GM13977 (cell line): Measurements from ENCODE around the gene UBR7.

Source experiments
- DNase-seq: peaks from one replicate; pipeline ENCODE4 v3.0.0; 2012; ENCODE audit warnings: low spot score
- in situ Hi-C: fragments of 300-500 bp; cut with MboI; formaldehyde crosslinking; loops from one replicate; pipeline ENCODE4 v1.12.0; 2022; ENCODE audit warnings: low sequenced_read_pairs, low pct_unique_long_range_greater_than_20kb, mixed read lengths, inconsistent platforms; ENCODE audit not compliant: unreplicated experiment
- TF ChIP-seq, protein P1 (sequence below): IDR thresholded peaks from 2 replicates; pipeline ENCODE4 v1.5.1; 2012; ENCODE audit warnings: mild to moderate bottlenecking, control low read depth; ENCODE audit not compliant: insufficient read depth; ENCODE audit errors: extremely low read depth, missing control alignments

UBR7 gene

DNA sequence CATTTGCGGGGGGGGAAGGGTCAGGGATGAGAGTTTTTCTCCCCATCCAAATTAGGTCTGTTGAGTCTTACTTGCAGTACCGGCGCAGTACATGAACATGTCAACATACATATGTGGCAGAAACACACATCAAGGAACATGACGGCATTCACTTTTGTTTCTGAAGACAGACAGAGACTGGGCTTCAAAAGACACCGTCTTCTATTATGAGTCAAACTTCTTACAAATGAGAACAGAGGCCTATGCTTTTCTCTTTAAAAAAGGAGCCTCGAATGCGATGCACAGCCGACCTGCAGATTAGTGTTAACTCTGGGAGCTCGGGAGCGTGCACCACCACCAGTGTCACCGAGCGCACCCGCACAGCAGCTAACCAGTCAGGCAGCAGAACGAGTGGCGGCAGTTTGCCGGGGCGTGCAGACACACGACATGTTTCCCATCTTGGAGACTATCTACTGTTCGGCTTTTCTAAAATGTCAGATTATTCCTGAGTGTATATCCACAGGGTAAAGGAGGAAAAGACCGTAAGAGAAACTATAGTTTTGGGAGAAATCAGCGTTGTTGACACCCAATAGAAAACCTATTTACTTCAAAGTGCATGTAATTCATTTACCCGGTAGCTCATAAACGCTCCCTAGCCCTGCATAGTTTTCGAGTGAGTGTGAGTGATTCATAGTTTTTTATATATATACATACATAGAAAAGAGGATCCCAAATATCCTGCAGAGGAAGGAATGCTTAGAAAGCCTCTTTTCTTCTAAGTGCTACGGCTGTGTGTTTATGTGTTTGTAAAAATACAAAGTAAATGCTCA, 33.0 kb downstream of the UBR7 start:
- TF ChIP-seq, protein P1, sequence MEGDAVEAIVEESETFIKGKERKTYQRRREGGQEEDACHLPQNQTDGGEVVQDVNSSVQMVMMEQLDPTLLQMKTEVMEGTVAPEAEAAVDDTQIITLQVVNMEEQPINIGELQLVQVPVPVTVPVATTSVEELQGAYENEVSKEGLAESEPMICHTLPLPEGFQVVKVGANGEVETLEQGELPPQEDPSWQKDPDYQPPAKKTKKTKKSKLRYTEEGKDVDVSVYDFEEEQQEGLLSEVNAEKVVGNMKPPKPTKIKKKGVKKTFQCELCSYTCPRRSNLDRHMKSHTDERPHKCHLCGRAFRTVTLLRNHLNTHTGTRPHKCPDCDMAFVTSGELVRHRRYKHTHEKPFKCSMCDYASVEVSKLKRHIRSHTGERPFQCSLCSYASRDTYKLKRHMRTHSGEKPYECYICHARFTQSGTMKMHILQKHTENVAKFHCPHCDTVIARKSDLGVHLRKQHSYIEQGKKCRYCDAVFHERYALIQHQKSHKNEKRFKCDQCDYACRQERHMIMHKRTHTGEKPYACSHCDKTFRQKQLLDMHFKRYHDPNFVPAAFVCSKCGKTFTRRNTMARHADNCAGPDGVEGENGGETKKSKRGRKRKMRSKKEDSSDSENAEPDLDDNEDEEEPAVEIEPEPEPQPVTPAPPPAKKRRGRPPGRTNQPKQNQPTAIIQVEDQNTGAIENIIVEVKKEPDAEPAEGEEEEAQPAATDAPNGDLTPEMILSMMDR, result no peak
- no peak for DNase-seq
- in situ Hi-C loops, result loop anchor here (25.0 kb wide), 1 partner anchor 297 kb away; no protein-coding TSS in a partner anchor

DNA sequence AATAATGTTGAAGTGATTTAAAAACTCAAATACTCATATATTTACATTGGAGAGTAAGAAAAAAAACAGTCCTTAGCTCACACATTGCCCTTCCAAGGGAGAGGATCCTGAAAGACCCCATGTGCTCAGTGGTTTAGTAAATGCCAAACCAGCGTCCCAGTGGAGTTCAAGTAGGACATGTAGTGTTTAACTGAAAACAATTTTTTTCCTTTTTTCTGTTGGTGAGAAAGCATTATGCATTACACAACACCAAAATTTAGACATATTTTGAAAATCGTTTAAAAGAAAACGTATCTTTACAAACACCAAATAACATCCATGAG, 33.6 kb downstream of the UBR7 start:
- in situ Hi-C loops, result loop anchor here (25.0 kb wide), 1 partner anchor 297 kb away; no protein-coding TSS in a partner anchor

DNA sequence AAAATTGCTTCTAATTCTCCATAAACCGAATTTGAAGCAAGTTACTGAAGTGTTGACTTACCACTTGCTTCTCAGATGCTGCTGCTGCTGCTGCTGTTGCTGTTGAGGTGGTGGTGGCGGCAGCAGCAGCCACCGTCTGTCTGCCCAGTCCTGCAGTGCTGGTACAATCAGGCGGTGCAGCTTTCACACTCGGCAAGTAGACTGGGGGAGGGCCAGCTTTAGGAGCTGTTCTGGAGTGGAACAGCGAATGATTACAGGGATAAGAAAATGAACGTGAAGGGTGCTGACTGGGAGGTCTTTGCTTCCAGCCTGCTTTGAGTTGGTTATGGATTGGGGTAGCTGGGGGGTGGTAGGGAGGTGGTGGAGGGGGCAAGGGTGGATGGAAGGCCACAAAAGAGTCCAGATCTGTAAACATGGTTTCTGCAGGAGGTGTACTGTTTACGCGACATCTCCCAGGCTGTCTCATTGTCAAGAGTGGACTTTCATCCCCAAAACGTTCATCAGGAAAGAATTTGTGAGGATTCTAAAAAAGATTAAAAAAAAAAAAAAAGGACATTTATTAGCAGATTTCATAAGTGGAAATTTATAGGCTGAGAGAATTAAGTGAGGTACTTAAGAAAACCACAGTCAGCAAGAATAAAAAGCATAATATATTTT, 38.8 kb downstream of the UBR7 start:
- no peak for DNase-seq
- in situ Hi-C loops, result loop anchor here (25.0 kb wide), 1 partner anchor 291 kb away; no protein-coding TSS in a partner anchor
- TF ChIP-seq, protein P1, result no peak

More for the DNA sequence above, 33.6 kb downstream of the UBR7 start:
- no peak for DNase-seq
- TF ChIP-seq, protein P1, result no peak

DNA sequence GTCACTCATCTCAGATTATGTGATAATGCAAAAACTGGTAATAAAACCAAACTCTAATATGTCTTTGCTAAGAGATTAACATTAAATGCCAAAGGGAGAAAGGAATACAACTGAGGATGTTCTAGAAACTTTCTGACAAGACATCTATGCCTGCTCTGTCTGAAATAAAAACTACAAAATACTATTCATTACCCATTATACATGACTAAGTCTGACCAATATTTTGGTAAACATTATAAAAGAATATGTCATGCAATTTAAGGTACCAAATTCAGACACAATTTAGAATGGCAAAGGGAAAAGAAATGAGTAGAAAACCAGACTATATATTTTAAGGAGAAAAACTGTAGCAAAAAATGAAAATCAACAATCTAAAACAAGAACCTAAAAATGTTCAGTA, 39.5 kb downstream of the UBR7 start:
- TF ChIP-seq, protein P1, result no peak
- in situ Hi-C loops, result loop anchor here (25.0 kb wide), 1 partner anchor 291 kb away; no protein-coding TSS in a partner anchor
- no peak for DNase-seq

DNA sequence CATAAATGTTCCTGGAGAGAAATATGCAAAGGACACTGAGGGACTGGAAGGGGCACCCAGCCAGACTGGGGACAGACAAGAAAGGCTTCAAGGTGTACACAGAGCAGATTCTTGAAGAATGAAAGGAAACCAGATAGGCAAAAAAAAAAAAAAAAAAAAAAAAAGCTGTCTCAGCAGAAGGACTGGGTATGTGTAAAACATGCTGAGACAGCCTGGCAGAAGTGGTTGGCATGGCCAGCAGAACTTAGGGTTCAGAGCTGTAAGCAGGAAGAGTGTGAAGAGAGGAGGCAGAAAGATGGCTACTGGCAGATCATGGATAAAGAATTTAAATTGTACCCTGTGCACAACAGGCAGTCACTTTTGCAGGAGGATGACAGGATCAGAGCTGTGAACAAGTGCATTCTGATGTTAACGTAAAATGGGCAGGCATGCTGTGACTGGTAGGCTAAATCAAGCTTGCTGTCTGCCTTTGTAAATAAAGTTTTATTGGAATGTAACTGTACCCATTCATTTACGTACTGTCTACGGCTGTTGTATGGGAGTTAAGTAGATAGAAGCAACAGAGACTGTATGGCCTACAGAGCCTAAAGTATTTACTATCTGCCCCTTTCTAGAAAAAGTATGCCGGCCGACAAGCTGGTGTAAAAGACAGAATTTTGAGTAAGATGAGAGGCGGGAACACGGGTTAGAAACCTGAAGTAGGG, 42.2 kb downstream of the UBR7 start:
- no peak for DNase-seq
- in situ Hi-C loops, result loop anchor here (25.0 kb wide), 1 partner anchor 288 kb away; no protein-coding TSS in a partner anchor
- TF ChIP-seq, protein P1, result no peak

DNA sequence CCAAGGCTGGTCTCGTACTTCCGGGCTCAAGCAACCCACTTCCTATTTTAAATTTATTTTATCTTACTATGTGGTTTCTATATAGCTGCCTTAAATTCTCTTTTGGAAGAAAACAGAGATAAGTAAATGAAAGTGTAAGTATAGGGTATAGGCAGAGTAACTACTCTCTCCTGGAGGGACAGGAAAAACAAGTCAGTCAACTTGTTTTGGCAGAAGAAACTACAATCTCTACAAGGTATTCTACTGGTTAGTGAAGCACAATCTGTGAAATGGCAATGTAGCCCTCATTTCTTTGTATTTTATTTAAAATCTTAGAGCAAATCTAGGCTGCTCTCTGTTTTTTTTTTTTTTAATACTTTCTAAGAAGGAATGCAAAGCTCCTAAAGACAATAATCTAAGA, 55.4 kb downstream of the UBR7 start:
- in situ Hi-C loops, result no loop called here
- TF ChIP-seq, protein P1, result no peak
- no peak for DNase-seq
